NCI-H510A (cell line): ENCODE measurements around the gene MUC6.

Experiments used
- DNase-seq: peaks from one replicate; lab custom pipeline; 2025; lab: John Stamatoyannopoulos, UW

MUC6 gene

GRCh38 chr11:1073261-1073724 lies 36.8 kb upstream of the MUC6 start:
- DNase-seq: no peak

GRCh38 chr11:1072821-1073231 lies 36.3 kb upstream of the MUC6 start:
- DNase-seq: no peak

DNA sequence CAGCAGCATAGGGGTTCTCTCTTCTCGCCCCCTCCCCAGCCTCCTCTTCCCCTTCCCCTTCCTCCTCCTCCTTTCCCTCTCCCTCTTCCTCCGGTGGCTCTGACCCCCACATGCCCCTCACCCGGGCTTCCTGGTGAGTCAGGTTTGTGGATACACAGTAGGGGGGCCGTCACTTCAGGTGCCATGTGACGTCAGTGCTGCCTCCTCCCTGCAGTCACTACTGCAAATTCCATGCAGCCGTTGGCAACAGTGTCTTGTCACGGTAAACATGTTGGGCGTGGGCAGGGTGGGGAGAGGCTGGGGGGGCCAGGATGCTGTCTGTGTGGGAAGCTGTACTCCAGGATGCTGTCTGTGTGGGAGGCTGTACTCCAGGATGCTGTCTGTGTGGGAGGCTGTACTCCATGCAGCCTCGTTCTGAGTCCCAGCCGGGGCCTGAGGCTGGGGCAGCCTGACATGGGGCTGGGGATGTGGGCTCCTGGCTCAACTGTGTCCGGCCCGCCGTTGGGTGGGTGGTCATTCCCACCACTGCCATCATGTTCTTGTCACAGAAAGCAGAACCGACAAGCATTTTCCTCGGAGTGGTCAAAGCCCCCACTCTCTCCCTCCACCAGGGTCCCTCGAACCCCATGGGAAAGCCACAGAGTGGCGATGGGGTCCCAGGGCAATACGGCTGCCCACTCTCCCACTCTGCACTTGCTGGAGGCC lies 35.8 kb upstream of the MUC6 start:
- DNase-seq: no peak

- DNase-seq: no peak
Measured at GRCh38 chr11:1071571-1072115, 35.1 kb upstream of the MUC6 start.

DNA sequence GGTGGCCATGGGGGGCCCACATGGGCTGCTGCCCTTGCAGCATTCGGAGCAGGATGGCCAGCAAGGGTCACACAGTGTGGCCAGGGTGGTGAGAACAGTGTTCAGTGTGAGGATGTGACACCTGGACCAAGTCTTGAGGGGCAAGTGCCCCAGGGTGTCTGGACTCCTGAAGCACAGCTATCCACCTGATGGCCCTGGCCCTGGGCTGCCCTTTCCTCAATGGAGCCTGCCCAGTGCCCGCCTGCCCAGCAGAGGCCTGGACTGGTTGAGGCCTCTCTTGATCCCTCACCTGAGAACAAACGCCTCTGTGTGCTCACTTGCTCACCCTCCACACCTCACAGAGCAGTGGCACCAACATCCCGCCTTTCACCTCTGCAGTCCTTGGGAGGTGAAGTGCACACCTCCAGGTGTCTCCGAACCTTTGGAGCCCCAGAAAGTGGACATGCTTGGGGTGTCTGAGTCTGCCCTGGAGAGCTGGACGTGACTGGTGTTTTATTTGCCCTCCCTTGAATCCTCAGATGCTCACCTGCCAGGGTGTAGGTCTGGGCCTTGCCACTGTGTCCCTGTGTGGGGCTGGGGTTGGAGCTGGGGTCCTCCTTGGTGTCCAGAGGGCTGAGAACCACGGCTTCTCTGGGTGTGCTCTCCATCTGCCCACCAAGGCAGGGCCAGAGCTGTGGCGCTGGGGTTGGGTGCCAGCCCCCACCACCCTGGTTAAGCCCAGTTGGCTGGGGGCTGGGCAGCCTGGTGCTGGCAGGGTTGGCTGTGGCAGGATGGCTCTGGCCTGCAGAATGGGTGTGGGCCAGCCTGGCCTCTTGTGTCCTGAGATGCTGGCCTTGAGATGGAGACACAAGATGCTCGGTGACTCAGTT lies 34.3 kb upstream of the MUC6 start:
- no peak for DNase-seq

DNA sequence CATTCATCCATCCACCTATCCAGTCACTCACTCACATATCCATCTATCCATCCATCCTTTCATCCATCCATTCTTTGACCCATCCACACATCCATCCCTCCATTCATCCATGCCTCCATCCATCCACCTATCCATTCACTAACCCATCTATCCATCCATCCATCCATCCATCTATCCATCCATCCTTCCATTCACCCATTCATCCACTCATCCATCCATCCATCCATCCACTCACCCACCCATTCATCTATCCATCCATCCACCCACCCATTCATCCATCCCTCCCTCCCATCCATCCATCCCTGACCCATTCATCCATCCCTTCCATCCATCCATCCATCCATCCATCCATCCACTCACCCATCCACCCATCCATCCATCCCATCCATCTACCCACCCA lies 33.2 kb upstream of the MUC6 start:
- DNase-seq: no peak

GRCh38 chr11:1067812-1068496 lies 31.4 kb upstream of the MUC6 start:
- no peak for DNase-seq

DNA sequence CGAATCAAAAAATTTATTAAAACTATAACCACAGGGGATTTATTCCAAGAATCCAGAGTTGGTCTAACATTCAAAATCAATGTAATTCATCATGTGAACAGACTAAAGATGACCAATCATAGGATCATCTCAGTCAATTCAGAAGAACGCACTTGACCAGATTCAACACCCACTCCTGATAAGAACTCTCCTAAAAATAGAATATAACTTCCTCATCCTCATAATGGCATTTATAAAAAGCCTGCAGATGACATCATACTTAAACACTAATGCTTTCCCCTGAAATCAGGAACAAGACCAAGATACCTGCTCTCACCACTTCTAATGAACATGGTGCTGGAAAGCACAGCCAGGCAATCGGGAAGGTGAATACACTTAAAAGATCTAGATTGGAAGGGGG lies 27.6 kb upstream of the MUC6 start:
- DNase-seq: no peak

DNA sequence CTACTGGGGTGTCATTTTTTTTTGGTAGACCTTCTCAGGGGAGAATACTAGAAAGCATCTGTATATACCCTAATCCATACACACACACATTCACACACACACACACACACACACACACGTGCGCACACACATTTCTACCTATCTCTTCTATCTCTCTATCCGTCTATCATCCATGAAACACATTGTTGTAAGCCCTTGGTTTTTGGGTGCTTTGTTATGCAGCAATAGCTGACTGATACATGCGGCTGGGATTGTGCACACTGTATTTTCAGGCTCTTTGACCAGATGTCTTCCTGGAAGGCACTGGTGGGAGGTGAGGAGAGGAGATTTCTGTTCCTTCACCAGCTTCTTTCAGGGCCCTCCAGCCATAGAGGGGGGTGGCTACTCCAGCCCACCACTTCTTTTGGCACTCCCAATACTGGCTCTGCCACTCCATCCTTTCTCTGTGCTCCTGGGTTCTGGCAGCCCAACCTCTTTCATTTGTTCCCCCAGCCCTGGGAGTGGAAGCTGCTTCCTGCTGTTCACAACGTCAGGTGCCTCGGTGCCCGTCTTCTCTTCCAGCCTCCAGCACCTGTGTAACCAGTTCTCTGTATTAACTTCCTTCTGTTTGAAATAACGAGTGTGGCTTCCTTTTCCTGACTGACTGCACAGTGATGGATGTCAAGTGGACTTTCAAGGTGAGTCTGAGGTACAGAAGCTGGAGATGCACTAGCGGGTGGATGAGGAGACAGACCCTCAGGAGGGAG lies 25.7 kb upstream of the MUC6 start:
- DNase-seq: no peak

- DNase-seq: no peak
Measured at GRCh38 chr11:1060852-1061616, 24.5 kb upstream of the MUC6 start.

DNA sequence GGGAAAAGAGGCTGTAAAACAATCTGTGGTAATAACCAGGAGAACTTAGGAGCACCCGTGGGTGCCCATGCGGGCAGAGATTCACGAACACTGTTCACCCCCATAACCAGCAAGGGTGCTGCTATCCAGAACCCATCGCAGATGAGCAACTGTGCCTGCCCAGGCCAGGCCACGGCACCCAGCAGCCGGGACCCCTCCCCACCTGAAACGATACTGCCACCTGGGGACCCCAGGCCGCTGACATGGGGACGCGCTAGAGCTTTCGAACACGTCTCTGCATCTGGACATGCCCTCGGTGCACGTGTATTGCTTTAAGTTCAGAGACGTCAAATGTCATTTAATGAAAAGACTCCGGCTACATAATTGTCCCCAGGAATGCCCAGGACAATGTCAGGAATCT lies 23.9 kb upstream of the MUC6 start:
- no peak for DNase-seq

- DNase-seq: no peak
Measured at GRCh38 chr11:1059759-1060158, 23.2 kb upstream of the MUC6 start.

DNA sequence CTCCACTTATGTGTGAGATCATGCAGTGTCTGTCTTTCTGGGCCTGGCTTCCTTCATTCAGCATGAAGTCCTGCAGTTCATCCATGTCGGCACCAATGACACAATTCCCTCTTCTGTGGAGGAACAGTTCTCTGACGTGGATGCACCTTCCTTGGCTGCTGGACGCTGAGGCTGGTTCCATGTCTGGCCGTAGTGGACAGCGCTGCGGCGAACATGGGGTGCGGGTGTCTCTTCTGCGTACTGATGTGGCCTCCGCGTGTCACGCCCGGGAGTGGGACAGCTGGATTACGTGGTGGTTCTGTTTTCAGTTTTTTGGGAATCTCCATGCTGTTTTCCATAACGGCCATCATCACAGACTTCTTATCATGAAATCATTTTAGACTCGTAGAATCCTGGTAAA lies 21.3 kb upstream of the MUC6 start:
- DNase-seq: no peak

DNA sequence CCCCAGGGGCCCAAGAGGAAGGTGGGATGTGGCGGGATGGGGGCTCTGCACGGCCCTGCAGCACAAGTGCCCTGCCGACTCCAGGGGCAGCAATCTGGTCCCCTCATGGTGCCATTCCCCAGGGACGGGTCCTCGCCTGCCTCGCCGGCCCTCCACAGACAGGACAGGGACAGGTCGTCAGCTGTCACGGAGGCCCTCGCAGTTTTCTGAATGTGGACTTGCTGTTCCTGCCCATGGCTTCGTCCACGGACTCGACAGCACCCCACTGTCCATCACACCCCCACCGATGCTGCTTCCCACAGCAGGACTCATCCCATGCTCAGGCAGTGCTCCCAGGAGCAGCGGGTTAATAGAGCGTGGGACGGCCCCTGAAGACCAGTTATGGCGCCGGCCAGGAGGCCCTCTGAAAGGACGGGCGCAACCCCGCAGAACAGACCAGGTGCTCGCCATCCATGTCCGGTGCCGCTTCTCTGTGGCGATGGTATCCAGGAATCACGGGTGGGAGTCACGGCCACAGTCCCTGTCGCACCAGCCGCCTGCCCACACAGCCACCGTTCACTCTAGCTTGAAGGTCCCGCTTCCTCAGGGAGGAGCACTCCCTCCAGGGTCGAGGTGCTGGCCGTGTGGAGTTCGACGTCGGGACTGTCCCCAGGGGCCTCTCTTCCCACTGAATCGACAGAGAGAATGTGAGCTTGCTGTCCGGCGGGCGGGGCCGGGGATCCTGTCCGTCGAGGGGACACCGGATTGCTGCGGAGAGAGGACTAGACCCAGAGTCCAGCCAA lies 19.7 kb upstream of the MUC6 start:
- no peak for DNase-seq

- DNase-seq: no peak
Measured at GRCh38 chr11:1055109-1055703, 18.7 kb upstream of the MUC6 start.

GRCh38 chr11:1054143-1055108 lies 17.9 kb upstream of the MUC6 start:
- no peak for DNase-seq

DNA sequence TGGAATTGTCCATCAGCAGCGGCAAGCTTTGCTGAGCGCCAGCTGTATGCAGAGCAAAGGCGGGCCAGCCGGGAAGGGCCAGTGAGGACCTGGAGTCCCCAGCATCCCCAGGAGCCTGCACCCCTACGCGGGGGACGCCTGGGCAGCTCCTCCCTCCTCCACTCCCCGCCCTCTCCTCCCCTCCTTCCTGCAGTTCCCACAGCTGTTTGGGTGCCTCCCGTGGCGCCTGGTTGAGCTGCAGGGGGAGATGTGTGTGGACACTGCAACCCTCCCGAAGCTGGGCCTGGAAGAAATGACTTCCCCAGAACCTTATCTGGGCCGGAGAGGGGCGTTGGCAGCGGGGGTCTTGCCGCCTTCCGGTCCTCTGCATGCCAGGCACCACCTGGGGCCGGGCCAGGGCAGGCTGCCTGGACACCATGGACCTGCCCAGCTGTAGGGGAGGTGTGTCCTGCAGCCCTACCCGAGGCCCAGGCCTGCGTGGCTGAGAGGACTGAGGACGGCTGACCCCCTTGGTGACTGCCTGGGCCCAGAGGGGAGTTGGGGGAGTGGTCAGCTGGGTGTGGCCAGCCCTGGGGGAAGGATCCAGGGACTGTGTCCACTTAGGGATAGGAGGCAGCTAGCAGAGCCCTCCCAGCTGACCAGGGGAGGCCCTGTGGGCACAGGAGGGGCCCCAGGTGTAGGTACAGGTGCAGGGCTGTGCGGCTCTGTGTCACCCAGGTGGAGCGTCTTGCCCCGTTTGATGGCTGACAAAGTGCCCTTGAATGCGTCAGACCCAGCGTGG lies 16.8 kb upstream of the MUC6 start:
- DNase-seq: no peak
